ENCODE measurements around the gene SERINC3. TPM values are rescaled to one million over a fixed set of nuclear protein-coding genes. Genes with fewer than 3 reads are reported as not detected.

SERINC3 gene
- total RNA-seq, 4 donors from 2014 or later: 44.1 to 113 (median 58.3) TPM

DNA sequence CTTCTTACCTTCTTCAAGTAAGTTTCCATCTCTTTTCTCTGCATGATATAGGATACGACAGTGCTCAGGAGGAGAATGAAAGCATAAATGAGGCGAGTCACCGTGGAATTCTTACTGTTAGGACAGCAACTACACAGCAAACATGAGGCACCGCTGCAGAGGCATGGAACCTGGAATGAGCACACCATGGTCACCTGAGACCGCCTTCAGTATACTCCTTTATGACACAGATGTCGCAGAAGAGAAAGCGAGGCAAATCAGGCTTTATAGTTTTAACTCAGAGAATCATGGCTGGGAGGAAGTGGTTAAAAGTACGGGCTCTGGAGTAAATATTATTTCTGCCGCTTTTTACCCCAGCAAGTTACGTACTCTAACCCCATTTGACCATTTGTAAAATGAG lies 8.0 kb downstream of the SERINC3 start:
- intact Hi-C loops (cut with DNase I; ENCODE audit: low total_unique reads): no loop called here
- H3K9me3 ChIP-seq: no peaks in the 10 kb centered on the region
- H3K27me3 ChIP-seq: no peaks in the 10 kb centered on the region
- DNase-seq: no peak
- TF ChIP-seq POLR2A (IDR thresholded peaks at IDR 0.05) (no peak), CTCF (IDR thresholded peaks at IDR 0.05) (no peak)
- H3K4me1 ChIP-seq: peaks cover 0 to 8% of the 10 kb centered on the region in 2 donors
- no peaks in the 10 kb centered on the region for H3K36me3 ChIP-seq
- no peak overlapping the region for H3K4me3 ChIP-seq
- no peak overlapping the region for H3K27ac ChIP-seq

DNA sequence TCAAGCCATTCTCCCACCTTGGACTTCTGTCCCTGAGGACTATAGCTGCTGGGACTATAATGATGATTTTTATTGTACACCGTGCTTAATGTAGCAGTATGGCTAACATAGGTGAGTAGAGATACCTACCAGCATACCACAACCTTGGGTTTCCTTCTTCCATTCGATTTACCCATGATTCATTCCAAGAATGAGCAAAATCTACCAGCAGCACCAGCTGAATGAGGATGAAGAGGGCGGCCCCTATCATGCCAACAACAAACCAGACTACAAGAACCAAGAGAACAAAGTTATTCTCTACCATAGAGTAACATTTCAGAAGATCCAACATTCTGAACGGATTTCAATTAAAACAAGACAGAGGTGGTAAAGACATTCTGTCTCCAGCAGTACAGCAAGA lies 12.1 kb downstream of the SERINC3 start:
- intact Hi-C loops (cut with DNase I; ENCODE audit: low total_unique reads): no loop called here
- DNase-seq: no peak
- no peaks in the 10 kb centered on the region for H3K27me3 ChIP-seq
- no peak overlapping the region for H3K27ac ChIP-seq
- no peaks in the 10 kb centered on the region for H3K4me1 ChIP-seq
- no peaks in the 10 kb centered on the region for H3K36me3 ChIP-seq
- TF ChIP-seq CTCF (IDR thresholded peaks at IDR 0.05): no peak
- no peak overlapping the region for H3K4me3 ChIP-seq
- H3K9me3 ChIP-seq: no peaks in the 10 kb centered on the region

GRCh38 chr20:44504402-44505307 lies 17.2 kb downstream of the SERINC3 start:
- Histone ChIP-seq H3K9me3 (no peaks in the 10 kb centered on the region), H3K4me1 (no peaks in the 10 kb centered on the region), H3K4me3 (no peak overlapping the region), H3K27me3 (no peaks in the 10 kb centered on the region), H3K27ac (no peak overlapping the region), H3K36me3 (no peaks in the 10 kb centered on the region)
- no peak for DNase-seq
- TF ChIP-seq CTCF (IDR thresholded peaks at IDR 0.05): no peak
- intact Hi-C loops (cut with DNase I; ENCODE audit: low total_unique reads): no loop called here

- TF ChIP-seq POLR2A (IDR thresholded peaks at IDR 0.05): no peak
- intact Hi-C loops (cut with DNase I; ENCODE audit: low total_unique reads): no loop called here
- Histone ChIP-seq H3K27ac (no peak overlapping the region), H3K9me3 (no peaks in the 10 kb centered on the region), H3K4me3 (no peak overlapping the region), H3K36me3 (no peaks in the 10 kb centered on the region), H3K27me3 (no peaks in the 10 kb centered on the region), H3K4me1 (no peaks in the 10 kb centered on the region)
- no peak for DNase-seq
Observed at GRCh38 chr20:44502968-44503367, 18.9 kb downstream of the SERINC3 start.

DNA sequence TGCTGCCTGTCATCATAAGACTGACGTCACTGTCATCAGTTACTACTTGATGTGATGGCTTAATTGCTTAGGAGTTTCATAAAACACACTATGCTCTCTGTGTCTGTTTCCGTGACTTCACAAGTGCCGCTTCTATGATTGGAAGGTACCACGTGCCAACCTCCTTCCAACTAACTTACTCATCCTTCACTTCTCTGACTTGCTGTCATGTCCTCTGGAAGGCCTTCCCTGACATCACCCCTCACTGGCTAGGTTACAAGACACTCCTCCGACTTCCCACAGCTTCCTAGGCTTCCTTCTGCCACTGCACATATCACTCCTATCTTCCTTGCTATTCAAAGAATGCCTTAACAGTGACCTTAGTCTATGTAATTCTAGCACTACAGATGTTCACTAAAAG lies 20.4 kb downstream of the SERINC3 start:
- DNase-seq: peak in 1 of 2 donors; percentile 34
- H3K27ac ChIP-seq: peak overlapping the region in 1 of 2 donors; percentile 2
- H3K4me1 ChIP-seq: no peaks in the 10 kb centered on the region
- TF ChIP-seq CTCF (IDR thresholded peaks at IDR 0.05) (no peak), POLR2A (IDR thresholded peaks at IDR 0.05) (no peak)
- no peak overlapping the region for H3K4me3 ChIP-seq
- no peaks in the 10 kb centered on the region for H3K9me3 ChIP-seq
- H3K36me3 ChIP-seq: no peaks in the 10 kb centered on the region
- H3K27me3 ChIP-seq: no peaks in the 10 kb centered on the region
- intact Hi-C loops (cut with DNase I; ENCODE audit: low total_unique reads): no loop called here
